ENCODE measurements around the gene BRMS1L. TPM values are rescaled to one million over a fixed set of nuclear protein-coding genes. Genes with fewer than 3 reads are reported as not detected.

The BRMS1L gene
- total and polyA plus RNA-seq, 2 experiments from 2014 or later, result 11.8 to 19.5 TPM

GRCh38 chr14:35861204-35861868, 35.2 kb downstream of the BRMS1L start:
- TF ChIP-seq, protein P1, sequence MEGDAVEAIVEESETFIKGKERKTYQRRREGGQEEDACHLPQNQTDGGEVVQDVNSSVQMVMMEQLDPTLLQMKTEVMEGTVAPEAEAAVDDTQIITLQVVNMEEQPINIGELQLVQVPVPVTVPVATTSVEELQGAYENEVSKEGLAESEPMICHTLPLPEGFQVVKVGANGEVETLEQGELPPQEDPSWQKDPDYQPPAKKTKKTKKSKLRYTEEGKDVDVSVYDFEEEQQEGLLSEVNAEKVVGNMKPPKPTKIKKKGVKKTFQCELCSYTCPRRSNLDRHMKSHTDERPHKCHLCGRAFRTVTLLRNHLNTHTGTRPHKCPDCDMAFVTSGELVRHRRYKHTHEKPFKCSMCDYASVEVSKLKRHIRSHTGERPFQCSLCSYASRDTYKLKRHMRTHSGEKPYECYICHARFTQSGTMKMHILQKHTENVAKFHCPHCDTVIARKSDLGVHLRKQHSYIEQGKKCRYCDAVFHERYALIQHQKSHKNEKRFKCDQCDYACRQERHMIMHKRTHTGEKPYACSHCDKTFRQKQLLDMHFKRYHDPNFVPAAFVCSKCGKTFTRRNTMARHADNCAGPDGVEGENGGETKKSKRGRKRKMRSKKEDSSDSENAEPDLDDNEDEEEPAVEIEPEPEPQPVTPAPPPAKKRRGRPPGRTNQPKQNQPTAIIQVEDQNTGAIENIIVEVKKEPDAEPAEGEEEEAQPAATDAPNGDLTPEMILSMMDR (conservative IDR thresholded peaks at IDR 0.05; ENCODE audit: low read depth in 2 of 2), result no peak
- TF ChIP-seq ZNF114 (CRISPR knock-in tag; IDR thresholded peaks at IDR 0.05), result no peak
- no peak for TF ChIP-seq EZH2phosphoT487 (IDR thresholded peaks at IDR 0.05; ENCODE audit: unreplicated experiment)
- TF ChIP-seq POLR2AphosphoS5 (IDR thresholded peaks at IDR 0.05; ENCODE audit: low read depth), result no peak
- no peak for TF ChIP-seq ZNF331 (CRISPR knock-in tag; IDR thresholded peaks at IDR 0.05; ENCODE audit: low read depth)
- TF ChIP-seq, protein P2, sequence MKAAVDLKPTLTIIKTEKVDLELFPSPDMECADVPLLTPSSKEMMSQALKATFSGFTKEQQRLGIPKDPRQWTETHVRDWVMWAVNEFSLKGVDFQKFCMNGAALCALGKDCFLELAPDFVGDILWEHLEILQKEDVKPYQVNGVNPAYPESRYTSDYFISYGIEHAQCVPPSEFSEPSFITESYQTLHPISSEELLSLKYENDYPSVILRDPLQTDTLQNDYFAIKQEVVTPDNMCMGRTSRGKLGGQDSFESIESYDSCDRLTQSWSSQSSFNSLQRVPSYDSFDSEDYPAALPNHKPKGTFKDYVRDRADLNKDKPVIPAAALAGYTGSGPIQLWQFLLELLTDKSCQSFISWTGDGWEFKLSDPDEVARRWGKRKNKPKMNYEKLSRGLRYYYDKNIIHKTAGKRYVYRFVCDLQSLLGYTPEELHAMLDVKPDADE (IDR thresholded peaks at IDR 0.05), result no peak
- no peak for TF ChIP-seq ZNF462 (CRISPR knock-in tag; IDR thresholded peaks at IDR 0.05)
- TF ChIP-seq STAT1 (IDR thresholded peaks at IDR 0.05; ENCODE audit: unreplicated experiment), result no peak
- TF ChIP-seq EZH2 (IDR thresholded peaks at IDR 0.05; ENCODE audit: low read depth, unreplicated experiment), result no peak
- TF ChIP-seq REST (IDR thresholded peaks at IDR 0.05; ENCODE audit: unreplicated experiment), result no peak
- TF ChIP-seq CREB1 (CRISPR knock-in tag; IDR thresholded peaks at IDR 0.05; ENCODE audit: low read depth), result no peak
- no peak for TF ChIP-seq NANOG (IDR thresholded peaks at IDR 0.05; ENCODE audit: borderline replicate concordance)
- no peak for TF ChIP-seq JUNB (IDR thresholded peaks at IDR 0.05; ENCODE audit: unreplicated experiment)
- no peak overlapping the region for H3K27ac Mint-ChIP-seq

More at GRCh38 chr14:35861204-35861868, 35.2 kb downstream of the BRMS1L start:
- H3K27me3 Mint-ChIP-seq (ENCODE audit: insufficient read depth, low read depth, poor library complexity), result peaks cover 2% of the 10 kb centered on the region
- H3K27ac ChIP-seq (ENCODE audit: low read depth), result no peak overlapping the region
- no peaks in the 10 kb centered on the region for H4K20me1 ChIP-seq (replicated peaks; ENCODE audit: insufficient read depth)
- no peaks in the 10 kb centered on the region for H3K79me2 ChIP-seq (replicated peaks; ENCODE audit: insufficient read depth)
- DNase-seq (ENCODE audit: low spot score), result no peak
- H3K4me2 ChIP-seq, result no peak overlapping the region
- no peaks in the 10 kb centered on the region for H3K9me2 ChIP-seq (ENCODE audit: insufficient read depth)
- no peaks in the 10 kb centered on the region for H3K4me1 ChIP-seq (ENCODE audit: insufficient read depth)
- no peak overlapping the region for H3K4me3 Mint-ChIP-seq
- no peaks in the 10 kb centered on the region for H3K9me3 Mint-ChIP-seq
- no peaks in the 10 kb centered on the region for H3K4me1 Mint-ChIP-seq
- no peak overlapping the region for H3K4me3 ChIP-seq
- peaks cover 11% of the 10 kb centered on the region; the same call in 2 of the 3 replicates for H3K36me3 Mint-ChIP-seq (ENCODE audit: low read depth)
- no peak overlapping the region for H2AFZ ChIP-seq
- no peak for ATAC-seq
- H3K36me3 ChIP-seq (ENCODE audit: insufficient read depth), result no peaks in the 10 kb centered on the region
- H3F3A ChIP-seq (replicated peaks; ENCODE audit: low read depth), result no peaks in the 10 kb centered on the region
- H3K27me3 ChIP-seq (ENCODE audit: insufficient read depth), result no peaks in the 10 kb centered on the region
